Activated effector memory CD4-positive, alpha-beta T cell treated with anti-CD3 and anti-CD28 coated beads, Interleukin-2, amount 50 U/mL, for 16 hours (primary cell): ENCODE data around the gene U2SURP.

Source experiments
- DNase-seq: peaks from one replicate; pipeline ENCODE4 v3.0.0-alpha.2; 2020

The U2SURP gene

GRCh38 chr3:143001369-143002082 lies at the start of gene U2SURP:
Gene U2SURP (plus strand): TSS chr3:143001570. CDS start chr3:143001629, 59 bp downstream.
- DNase-seq = peak; percentile 97

- DNase-seq = no peak
These were observed 49.6 kb upstream of the U2SURP start for GRCh38 chr3:142951794-142952193.

- DNase-seq = no peak
These were observed 48.8 kb upstream of the U2SURP start for GRCh38 chr3:142952272-142953193.

GRCh38 chr3:142953443-142953842 lies 47.9 kb upstream of the U2SURP start:
- no peak for DNase-seq

GRCh38 chr3:142958707-142959106 lies 42.7 kb upstream of the U2SURP start:
- peak; percentile 74 for DNase-seq

GRCh38 chr3:142960322-142960850 lies 41.0 kb upstream of the U2SURP start:
- no peak for DNase-seq

- no peak for DNase-seq
These were observed 39.8 kb upstream of the U2SURP start for GRCh38 chr3:142961539-142961938.

- no peak for DNase-seq
These were observed 39.2 kb upstream of the U2SURP start for GRCh38 chr3:142962175-142962519.

- DNase-seq = no peak
These were observed 38.7 kb upstream of the U2SURP start for GRCh38 chr3:142962520-142963233.

- DNase-seq = no peak
These were observed 38.2 kb upstream of the U2SURP start for GRCh38 chr3:142963234-142963515.

- no peak for DNase-seq
These were observed 37.6 kb upstream of the U2SURP start, which contains the start of gene PAQR9 for GRCh38 chr3:142963516-142964448. Gene PAQR9 (minus strand): TSS chr3:142963674. CDS start chr3:142963336, 338 bp downstream.

- no peak for DNase-seq
These were observed 35.8 kb upstream of the U2SURP start for GRCh38 chr3:142965581-142965980.

GRCh38 chr3:142966808-142967207 lies 34.6 kb upstream of the U2SURP start:
- no peak for DNase-seq

GRCh38 chr3:142968319-142969025 lies 32.9 kb upstream of the U2SURP start:
- no peak for DNase-seq

- DNase-seq = no peak
These were observed 29.9 kb upstream of the U2SURP start for GRCh38 chr3:142971431-142971830.

- no peak for DNase-seq
These were observed 29.1 kb upstream of the U2SURP start for GRCh38 chr3:142972092-142972753.

- no peak for DNase-seq
These were observed 28.0 kb upstream of the U2SURP start for GRCh38 chr3:142973217-142974009.

GRCh38 chr3:142975316-142975995 lies 25.9 kb upstream of the U2SURP start:
- no peak for DNase-seq

- no peak for DNase-seq
These were observed 24.6 kb upstream of the U2SURP start for GRCh38 chr3:142976621-142977398.
